Bronchial epithelial cell (primary cell): ENCODE data around the gene RNF168. TPM values are rescaled to one million over a fixed set of nuclear protein-coding genes. Genes with fewer than 3 reads are reported as not detected.
"Not testable (repeated sequence)": the region's sequence is repeated elsewhere in the genome, so short reads cannot be mapped to it uniquely, and the experiment has no call there.

Experiments
- DNase-seq: peaks from one replicate; pipeline ENCODE4 v3.0.0-alpha.2; 2010; ENCODE audit warnings: low read depth
- FAIRE-seq: peaks from 2 replicates; lab custom pipeline; 2011; peaks lifted over from hg19 to GRCh38; lab: Jason Lieb, UNC
- H3K27me3 ChIP-seq: 2 replicates; pipeline ENCODE4 v1.5.1; 2011; ENCODE audit warnings: low read length; ENCODE audit not compliant: control insufficient read depth, insufficient read depth
- H3K36me3 ChIP-seq: 2 replicates; pipeline ENCODE4 v1.5.1; 2011; ENCODE audit warnings: low read length; ENCODE audit not compliant: control insufficient read depth, insufficient read depth
- H3K4me3 ChIP-seq: 2 replicates; pipeline ENCODE4 v1.5.1; 2011; ENCODE audit warnings: mild to moderate bottlenecking, low read depth, low read length, control low read depth
- CTCF ChIP-seq: IDR thresholded peaks from 2 replicates; pipeline ENCODE4 v1.5.1; 2011; ENCODE audit warnings: mild to moderate bottlenecking, moderate library complexity, low read length, control low read depth, inconsistent platforms; ENCODE audit not compliant: insufficient read depth, severe bottlenecking
- total RNA-seq: library from RNA; depleted of rRNA; stranded (reverse); fragments of >200 nt; gene quantifications from 2 replicates; pipeline ENCODE4 v1.2.1, GENCODE V29; 2014

RNF168 gene
- total RNA-seq, 1 donor from 2014 or later = 8.2 TPM

- Histone ChIP-seq H3K4me3 (peak overlapping the region; percentile 60), H3K27me3 (no peaks in the 10 kb centered on the region), H3K36me3 (no peaks in the 10 kb centered on the region)
- peak; percentile 58 for DNase-seq
- no peak for FAIRE-seq
- no peak for TF ChIP-seq CTCF
Observed at GRCh38 chr3:196431181-196432136, 72.1 kb downstream of the RNF168 start.

DNA sequence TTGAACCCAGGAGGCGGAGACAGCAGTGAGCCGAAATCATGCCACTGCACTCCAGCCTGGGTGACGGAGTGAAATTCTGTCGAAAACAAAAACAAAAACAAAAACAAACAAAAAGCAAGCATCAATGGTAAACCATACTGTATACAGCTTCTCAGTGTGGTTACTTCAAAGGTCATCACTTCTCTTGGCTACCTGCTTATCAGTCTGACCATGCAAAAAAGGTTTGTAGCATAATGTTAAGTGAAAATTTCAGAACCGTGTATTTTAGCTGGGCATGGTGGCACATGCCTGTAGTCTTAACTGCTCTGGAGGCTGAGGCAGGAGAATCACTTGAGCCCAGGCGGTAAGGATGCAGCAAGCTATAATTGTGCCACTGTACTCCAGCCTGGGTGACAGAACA, 75.5 kb downstream of the RNF168 start:
- no peak overlapping the region for H3K4me3 ChIP-seq
- TF ChIP-seq CTCF = no peak
- DNase-seq = no peak
- H3K27me3 ChIP-seq = no peaks in the 10 kb centered on the region
- no peaks in the 10 kb centered on the region for H3K36me3 ChIP-seq
- no peak for FAIRE-seq

- not testable (repeated sequence) for H3K4me3 ChIP-seq, H3K27me3 ChIP-seq, H3K36me3 ChIP-seq, DNase-seq, FAIRE-seq
Observed at GRCh38 chr3:196424421-196424820, 79.1 kb downstream of the RNF168 start.

GRCh38 chr3:196423044-196423781, 80.4 kb downstream of the RNF168 start:
- Histone ChIP-seq H3K27me3 (no peaks in the 10 kb centered on the region), H3K4me3 (no peak overlapping the region), H3K36me3 (no peaks in the 10 kb centered on the region)
- FAIRE-seq = no peak
- no peak for TF ChIP-seq CTCF
- no peak for DNase-seq

- H3K27me3 ChIP-seq, FAIRE-seq, DNase-seq, H3K36me3 ChIP-seq, H3K4me3 ChIP-seq: not testable (repeated sequence)
Observed at GRCh38 chr3:196421668-196422067, 81.9 kb downstream of the RNF168 start.

DNA sequence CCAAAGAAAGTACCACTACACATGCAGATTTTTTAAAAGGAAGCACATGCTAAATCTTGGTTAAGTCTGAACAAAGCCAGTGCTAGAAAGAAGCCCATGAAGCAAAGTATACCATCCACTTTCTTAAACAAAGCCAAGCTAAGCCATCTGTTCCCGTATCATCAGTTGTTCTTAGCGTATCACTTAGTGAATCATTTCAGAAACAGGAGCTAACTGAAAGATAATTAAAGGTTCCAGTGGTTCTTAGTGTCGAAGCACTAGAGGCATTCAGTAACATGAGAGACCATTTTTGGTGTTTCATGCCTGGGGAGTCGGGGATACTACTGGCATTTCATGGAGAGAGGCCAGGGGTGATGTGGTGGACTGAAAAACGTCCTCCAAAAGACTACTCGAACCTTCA, 84.2 kb downstream of the RNF168 start:
- FAIRE-seq = no peak
- H3K4me3 ChIP-seq = no peak overlapping the region

More for the DNA sequence above, 84.2 kb downstream of the RNF168 start:
- no peak for DNase-seq
- no peak for TF ChIP-seq CTCF
- Histone ChIP-seq H3K27me3 (no peaks in the 10 kb centered on the region), H3K36me3 (no peaks in the 10 kb centered on the region)

Other genes with a start within 250 kb of the RNF168 start
- 52.9 and 68.9 TPM in 2 replicates for gene PCYT1A, start 216.0 kb downstream of the RNF168 start, total RNA-seq
- gene DYNLT2B, start 185.5 kb downstream of the RNF168 start, total RNA-seq = 17.1 and 19.7 TPM in 2 replicates
- 2.1 and 6.5 TPM in 2 replicates for gene TM4SF19, start 165.4 kb downstream of the RNF168 start, total RNA-seq
- gene UBXN7, start 71.3 kb downstream of the RNF168 start, total RNA-seq = 11.8 and 17.0 TPM in 2 replicates
- gene SMCO1, start 11.6 kb upstream of the RNF168 start, total RNA-seq = not detected in 2 replicates
- 9.5 and 14.6 TPM in 2 replicates for gene WDR53, start 64.8 kb upstream of the RNF168 start, total RNA-seq
- 26.6 and 27.5 TPM in 2 replicates for gene FBXO45, start 64.9 kb upstream of the RNF168 start, total RNA-seq
- gene NRROS, start 135.9 kb upstream of the RNF168 start, total RNA-seq = not detected in 2 replicates
- 1.3 and 1.5 TPM in 2 replicates for gene CEP19, start 208.5 kb upstream of the RNF168 start, total RNA-seq
- 22.4 and 26.2 TPM in 2 replicates for gene PIGX, start 208.6 kb upstream of the RNF168 start, total RNA-seq
- 36.2 and 36.9 TPM in 2 replicates for gene PAK2, start 236.1 kb upstream of the RNF168 start, total RNA-seq